ENCODE data around the gene SYCP3.

DNA sequence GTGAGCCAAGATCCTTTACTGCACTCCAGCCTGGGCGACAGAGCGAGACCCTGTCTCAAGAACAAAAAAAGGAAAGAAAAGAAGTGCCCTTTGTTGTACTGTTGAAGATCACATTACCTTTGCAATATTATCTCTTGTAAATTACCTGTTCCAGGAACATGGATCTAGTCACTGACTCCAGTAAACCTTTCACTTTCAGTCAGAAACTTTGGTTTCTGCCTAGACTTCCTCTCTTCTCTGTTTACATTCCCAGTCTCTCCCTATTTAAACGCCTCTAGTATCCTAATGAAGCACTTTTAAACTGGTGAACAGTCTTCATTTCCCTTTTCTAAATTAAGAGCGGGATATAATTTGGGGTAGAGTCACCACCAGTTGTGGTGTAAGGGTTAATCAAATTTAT, 29.0 kb downstream of the SYCP3 start:
- TF ChIP-seq CTCF (IDR thresholded peaks at IDR 0.05; ENCODE audit: poor library complexity) (no peak), EZH2 (IDR thresholded peaks at IDR 0.05; ENCODE audit: borderline replicate concordance) (no peak)

All from hepatocyte (in vitro differentiated cells).